Measurements from ENCODE around the gene PLEKHM2.

Gene PLEKHM2

DNA sequence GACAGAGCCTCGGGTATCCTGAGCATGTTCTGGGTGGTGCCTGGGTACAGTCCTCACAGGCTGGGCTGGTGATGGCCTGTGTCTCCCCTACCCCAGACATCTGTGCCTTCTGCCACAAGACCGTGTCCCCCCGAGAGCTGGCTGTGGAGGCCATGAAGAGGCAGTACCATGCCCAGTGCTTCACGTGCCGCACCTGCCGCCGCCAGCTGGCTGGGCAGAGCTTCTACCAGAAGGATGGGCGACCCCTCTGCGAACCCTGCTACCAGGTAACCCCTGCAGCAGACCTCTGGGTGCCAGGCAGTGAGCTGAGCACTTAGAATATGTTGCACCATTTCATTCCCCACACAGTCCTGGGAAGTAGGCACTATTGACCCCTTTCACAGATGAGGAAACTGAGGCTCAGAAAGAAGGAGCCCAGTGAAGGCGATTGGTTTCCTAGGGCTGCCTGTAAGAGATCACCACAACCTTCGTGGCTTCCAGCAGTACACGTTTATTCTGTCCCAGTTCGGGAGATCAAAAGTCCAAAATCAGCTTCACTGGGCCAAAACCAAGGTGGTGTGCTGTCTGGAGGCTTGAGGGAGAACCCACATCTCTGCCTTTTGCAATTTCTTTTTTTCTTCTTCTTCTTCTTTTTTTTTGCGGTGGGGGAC is 86.3 kb downstream of the PLEKHM2 start:
- peaks cover 5% of the 10 kb centered on the region for H3K4me1 ChIP-seq (ENCODE audit: insufficient read depth, insufficient read length)
- H3K9me3 ChIP-seq (ENCODE audit: insufficient read depth, low read length), result no peaks in the 10 kb centered on the region
- no peak for TF ChIP-seq SUZ12 (IDR thresholded peaks at IDR 0.05; ENCODE audit: extremely low read depth, insufficient read depth, insufficient read length)
- no peak for TF ChIP-seq ZNF274 (IDR thresholded peaks at IDR 0.05; ENCODE audit: low read depth, low read length)
- no peak for TF ChIP-seq YY1 (IDR thresholded peaks at IDR 0.05; ENCODE audit: insufficient read depth, insufficient read length)
- peaks cover 60% of the 10 kb centered on the region for H3K36me3 ChIP-seq (ENCODE audit: insufficient read depth, insufficient read length, low read length)
- H3K27me3 ChIP-seq (ENCODE audit: insufficient read depth, insufficient read length), result no peaks in the 10 kb centered on the region
- H3K4me3 ChIP-seq (ENCODE audit: insufficient read length, low read depth), result no peak overlapping the region
- H3K9ac ChIP-seq (ENCODE audit: insufficient read length, low read depth), result no peak overlapping the region
- no peak for DNase-seq (ENCODE audit: low read depth, low spot score)

DNA sequence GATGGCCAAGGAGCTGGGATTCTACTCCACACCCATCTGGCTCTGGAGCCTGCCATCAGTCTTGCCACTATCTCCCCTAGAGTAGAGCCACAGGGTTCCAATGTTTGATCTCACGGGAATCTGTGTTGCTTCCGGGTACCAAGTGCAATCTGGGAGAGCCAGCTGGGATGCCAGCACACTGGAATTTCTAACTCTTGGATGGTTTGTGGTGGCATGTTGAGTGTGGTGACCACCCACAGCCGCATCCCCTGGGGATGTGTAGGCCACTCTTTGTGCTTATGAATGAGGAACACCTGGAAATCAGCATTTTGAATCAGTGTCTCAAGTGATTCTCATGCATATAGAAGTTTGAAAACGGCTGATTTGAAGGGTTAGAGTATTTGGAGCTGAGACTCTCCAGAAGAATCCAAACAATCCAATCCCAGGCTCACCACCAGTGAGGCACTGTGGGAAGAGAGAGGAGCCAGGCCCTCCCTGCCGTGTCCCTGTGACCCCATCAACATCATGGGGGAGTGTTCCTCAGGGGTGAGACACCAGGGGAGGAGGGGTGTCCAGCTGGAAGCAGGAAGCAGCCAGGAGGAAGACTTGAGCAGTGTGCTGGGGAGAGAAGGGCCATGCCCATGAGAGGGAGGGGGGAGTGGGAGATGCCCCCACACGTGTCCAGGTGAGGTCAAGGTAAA is 87.9 kb downstream of the PLEKHM2 start:
- H3K4me3 ChIP-seq (ENCODE audit: insufficient read length, low read depth), result no peak overlapping the region
- no peaks in the 10 kb centered on the region for H3K9me3 ChIP-seq (ENCODE audit: insufficient read depth, low read length)
- DNase-seq (ENCODE audit: low read depth, low spot score), result no peak
- H3K36me3 ChIP-seq (ENCODE audit: insufficient read depth, insufficient read length, low read length), result peaks cover 61% of the 10 kb centered on the region
- TF ChIP-seq YY1 (IDR thresholded peaks at IDR 0.05; ENCODE audit: insufficient read depth, insufficient read length) (no peak), SUZ12 (IDR thresholded peaks at IDR 0.05; ENCODE audit: extremely low read depth, insufficient read depth, insufficient read length) (no peak), ZNF274 (IDR thresholded peaks at IDR 0.05; ENCODE audit: low read depth, low read length) (no peak)
- no peak overlapping the region for H3K9ac ChIP-seq (ENCODE audit: insufficient read length, low read depth)
- H3K27me3 ChIP-seq (ENCODE audit: insufficient read depth, insufficient read length), result no peaks in the 10 kb centered on the region
- H3K4me1 ChIP-seq (ENCODE audit: insufficient read depth, insufficient read length), result peaks cover 5% of the 10 kb centered on the region

DNA sequence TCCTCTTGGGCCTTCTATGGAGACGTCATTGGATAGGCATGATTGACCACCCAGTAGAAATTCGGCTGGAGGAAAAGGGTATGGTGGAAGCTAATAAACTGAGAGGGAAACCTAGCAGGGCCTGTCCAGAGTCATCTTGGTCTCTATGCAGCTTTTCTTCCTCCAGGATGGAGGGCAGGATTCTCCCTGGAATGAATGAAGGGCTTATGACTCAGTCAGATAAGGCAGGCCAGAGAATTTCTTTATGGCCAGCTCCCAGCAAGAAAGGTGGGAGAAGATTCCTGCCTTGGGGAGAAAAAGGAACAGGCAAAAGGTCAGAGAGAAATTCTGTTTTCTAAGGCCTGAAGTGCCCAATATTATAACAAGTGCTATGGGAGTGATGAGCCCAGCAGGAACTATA is 91.6 kb downstream of the PLEKHM2 start:
- TF ChIP-seq SUZ12 (IDR thresholded peaks at IDR 0.05; ENCODE audit: extremely low read depth, insufficient read depth, insufficient read length), result no peak
- no peak for TF ChIP-seq ZNF274 (IDR thresholded peaks at IDR 0.05; ENCODE audit: low read depth, low read length)
- TF ChIP-seq YY1 (IDR thresholded peaks at IDR 0.05; ENCODE audit: insufficient read depth, insufficient read length), result no peak

DNA sequence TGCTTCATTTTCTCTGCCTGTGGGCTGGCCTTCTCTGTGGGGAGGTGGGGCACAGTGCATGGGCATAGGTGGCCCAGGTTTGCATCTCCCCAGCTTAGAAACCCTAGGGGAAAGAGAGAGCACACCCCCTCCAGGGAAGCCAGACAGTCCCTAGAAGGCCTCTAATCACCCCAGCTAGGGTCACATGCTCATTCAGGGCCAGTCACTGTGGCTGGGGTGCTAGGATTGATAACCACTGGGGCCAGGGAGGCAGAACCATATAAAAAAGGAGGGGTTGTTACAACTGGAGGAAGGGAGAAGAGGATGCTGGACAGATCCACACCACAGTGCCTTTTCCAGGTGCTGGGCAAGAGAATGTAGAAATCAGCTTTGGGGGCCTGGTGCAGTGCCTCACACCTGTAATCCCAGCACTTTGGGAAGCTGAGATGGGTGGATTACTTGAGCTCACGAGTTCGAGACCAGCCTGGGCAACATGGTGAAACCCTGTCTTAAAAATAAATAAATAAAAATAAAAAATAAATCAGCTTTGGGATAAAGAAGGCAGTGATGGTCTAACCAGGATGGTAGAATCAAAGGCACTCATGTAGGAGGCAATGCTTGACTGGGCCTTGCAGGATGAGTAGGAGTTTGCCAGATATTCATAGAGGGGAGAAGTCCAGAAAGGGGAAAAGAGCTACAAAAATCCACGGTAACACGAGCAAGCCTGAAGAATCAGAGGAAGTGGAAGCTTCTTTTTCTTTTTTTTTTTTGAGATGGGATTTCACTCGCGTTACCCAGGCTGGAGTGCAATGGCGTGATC is 94.0 kb downstream of the PLEKHM2 start:
- no peak for DNase-seq (ENCODE audit: low read depth, low spot score)
- Histone ChIP-seq H3K9ac (ENCODE audit: insufficient read length, low read depth) (no peak overlapping the region), H3K9me3 (ENCODE audit: insufficient read depth, low read length) (no peaks in the 10 kb centered on the region), H3K4me3 (ENCODE audit: insufficient read length, low read depth) (no peak overlapping the region), H3K27me3 (ENCODE audit: insufficient read depth, insufficient read length) (no peaks in the 10 kb centered on the region), H3K4me1 (ENCODE audit: insufficient read depth, insufficient read length) (no peaks in the 10 kb centered on the region), H3K36me3 (ENCODE audit: insufficient read depth, insufficient read length, low read length) (peaks cover 52% of the 10 kb centered on the region)
- no peak for TF ChIP-seq SUZ12 (IDR thresholded peaks at IDR 0.05; ENCODE audit: extremely low read depth, insufficient read depth, insufficient read length)
- no peak for TF ChIP-seq YY1 (IDR thresholded peaks at IDR 0.05; ENCODE audit: insufficient read depth, insufficient read length)
- TF ChIP-seq ZNF274 (IDR thresholded peaks at IDR 0.05; ENCODE audit: low read depth, low read length), result no peak

More for the DNA sequence above, 91.6 kb downstream of the PLEKHM2 start:
- H3K4me3 ChIP-seq (ENCODE audit: insufficient read length, low read depth), result no peak overlapping the region
- no peak for DNase-seq (ENCODE audit: low read depth, low spot score)
- peaks cover 55% of the 10 kb centered on the region for H3K36me3 ChIP-seq (ENCODE audit: insufficient read depth, insufficient read length, low read length)
- H3K27me3 ChIP-seq (ENCODE audit: insufficient read depth, insufficient read length), result no peaks in the 10 kb centered on the region
- no peaks in the 10 kb centered on the region for H3K9me3 ChIP-seq (ENCODE audit: insufficient read depth, low read length)
- H3K9ac ChIP-seq (ENCODE audit: insufficient read length, low read depth), result no peak overlapping the region
- peaks cover 5% of the 10 kb centered on the region for H3K4me1 ChIP-seq (ENCODE audit: insufficient read depth, insufficient read length)
